Heart right ventricle (tissue), 16 donors: ENCODE results near the gene KIAA0930. TPM values are rescaled to one million over a fixed set of nuclear protein-coding genes. Genes with fewer than 3 reads are reported as not detected.

Source experiments
- ATAC-seq, 8 donors: fragments of 200-7000 bp; cut with Tn5 transposase; one replicate each; pipeline ENCODE4 v1.9.1; 2020; ENCODE audit warnings: mild to moderate bottlenecking in 8 of 8, moderate library complexity in 8 of 8, moderate number of reproducible peaks in 1 of 8
- DNase-seq, 2 donors: peaks; one replicate each; pipeline ENCODE4 v3.0.0-alpha.2; 2020
- H3K27ac ChIP-seq, 10 donors: fragments of 200-600 bp; sonication (generic) in 2 of 10; one replicate each; pipeline versions ENCODE4 v1.5.0 to v1.8.0; 2020 to 2022; ENCODE audit warnings: mild to moderate bottlenecking in 3 of 10
- H3K27me3 ChIP-seq, 7 donors: fragments of 200-600 bp; one replicate each; pipeline ENCODE4 v1.8.0; 2021 to 2022; ENCODE audit warnings: mild to moderate bottlenecking in 2 of 7
- H3K36me3 ChIP-seq, 9 donors: fragments of 200-600 bp; sonication (generic) in 1 of 9; one replicate each; pipeline versions ENCODE4 v1.5.0 to v1.8.0; 2020 to 2022; ENCODE audit warnings: mild to moderate bottlenecking in 2 of 9
- H3K4me1 ChIP-seq, 9 donors: fragments of 200-600 bp; sonication (generic) in 1 of 9; one replicate each; pipeline versions ENCODE4 v1.5.0 to v1.8.0; 2020 to 2022; ENCODE audit warnings: mild to moderate bottlenecking in 4 of 9
- H3K4me3 ChIP-seq, 10 donors: fragments of 200-600 bp; sonication (generic) in 2 of 10; one replicate each; pipeline versions ENCODE4 v1.5.0 to v1.8.0; 2020 to 2022; ENCODE audit warnings: mild to moderate bottlenecking in 7 of 10, moderate library complexity in 2 of 10
- H3K9me3 ChIP-seq, 11 donors: fragments of 200-600 bp in 10 of 11; sonication (generic) in 2 of 11; one replicate each; pipeline versions ENCODE4 v1.5.0 to v1.8.0; 2013 to 2022; ENCODE audit warnings: mild to moderate bottlenecking in 2 of 11, control low read depth in 1 of 11, moderate library complexity in 1 of 11
- CTCF ChIP-seq, 9 donors: fragments of 200-600 bp; sonication (generic) in 2 of 9; IDR thresholded peaks; one replicate each; pipeline versions ENCODE4 v1.5.0 to v1.8.0; 2021 to 2022; ENCODE audit warnings: antibody characterized with exemption in 9 of 9, mild to moderate bottlenecking in 5 of 9, moderate library complexity in 1 of 9
- WGBS, 2 donors: extraction: QIAGEN DNeasy Blood & Tissue Kit; methylation state at CpG; one replicate each; pipeline ENCODE4 v1.1.7; 2013; ENCODE audit warnings: inconsistent platforms in 1 of 2; 5-methylcytosine and 5-hydroxymethylcytosine counted together
- intact Hi-C, 10 donors: fragments of 100-400 bp; cut with DNase I; formaldehyde crosslinking; loops; one replicate each; pipeline versions ENCODE4 v1.11.1 to v1.14.2; 2022
- polyA plus RNA-seq, 2 donors: library from polyadenylated mRNA; stranded (reverse); fragments of 200-250 nt; gene quantifications; one replicate each; pipeline ENCODE4 v1.2.3, GENCODE V29; 2013
- total RNA-seq, 10 donors: library from RNA; stranded (reverse); fragmentation: NEBNext Ultra II Directional in 3 of 10; extraction: Animal tissue kit (Norgen Biotek cat#: 25700) in 3 of 10; gene quantifications; one replicate each; pipeline versions ENCODE4 v1.2.1 to v1.2.4, GENCODE V29; 2021 to 2023
- donor health status: Arrhythmogenic right ventricular cardiomyopathy.
- donor health status: ischemic (EF 13 %, LVEDD 7.1; RV severe dilation, severe dysfunction).
- donor health status: healthy with polysubstance abuse.
- donor health status: DM: no; HTN: yes; CAD: no.
- donor health status: DM: no; HTN: no; CAD: no.
- donor health status: ischemic (EF 25% LVEDD 6.9; RV normal size, moderate dysfunction).
- donor health status: ischemic (EF 25% LVEDD 5.7; RV mildly dilated, moderate dysfunction).
- donor health status: healthy.
- donor health status: DM: yes; HTN: yes; CAD: no.
- donor health status: Ischemic cardiomyopathy.
- donor health status: ischemic (EF 35%, LVEDD 5.7; RV mildly dilated, moderate dysfunction).
- donor health status: nonischemic (EF 11% LVEDD 7.7; RV severe dilation, severe dysfunction).
- donor health status: DM: yes; HTN: yes; CAD: no.
- donor health status: PGD.
- donor health status: ischemic (EF 29% LVEDD 5.4; RV normal size, mild dysfunction).
- donor health status: nonischemic (EF 23%, LVEDD 6.1; RV moderate dilation, normal function).

Gene KIAA0930
- total and polyA plus RNA-seq, 12 donors, result 9.1 to 48.3 (median 16.3) TPM

GRCh38 chr22:45196926-45197605 is 43.6 kb downstream of the KIAA0930 start:
- H3K27me3 ChIP-seq, result no peaks in the 10 kb centered on the region
- no peak for TF ChIP-seq CTCF (IDR thresholded peaks at IDR 0.05)
- H3K36me3 ChIP-seq, result peaks cover 0 to 75% (median 6%) of the 10 kb centered on the region in 9 donors
- H3K4me1 ChIP-seq, result peaks cover 0 to 9% (median 0%) of the 10 kb centered on the region in 9 donors
- 90 to 92% methylated on average over 34 of the region's 34 CpGs for WGBS, 2 donors
- no peaks in the 10 kb centered on the region for H3K9me3 ChIP-seq
- ATAC-seq (no peak), DNase-seq (no peak)
- H3K4me3 ChIP-seq, result no peak overlapping the region
- H3K27ac ChIP-seq, result no peak overlapping the region
- intact Hi-C loops, result no loop called here

GRCh38 chr22:45196308-45196707 is 44.4 kb downstream of the KIAA0930 start:
- DNase-seq (no peak), ATAC-seq (no peak)
- no peak for TF ChIP-seq CTCF (IDR thresholded peaks at IDR 0.05)
- H3K4me1 ChIP-seq, result peaks cover 0 to 9% (median 0%) of the 10 kb centered on the region in 9 donors
- H3K36me3 ChIP-seq, result peaks cover 0 to 67% (median 6%) of the 10 kb centered on the region in 9 donors
- WGBS, 2 donors, result 93 to 96% methylated on average over 16 of the region's 16 CpGs
- intact Hi-C loops, result no loop called here
- no peak overlapping the region for H3K27ac ChIP-seq
- H3K4me3 ChIP-seq, result no peak overlapping the region
- H3K27me3 ChIP-seq, result no peaks in the 10 kb centered on the region
- no peaks in the 10 kb centered on the region for H3K9me3 ChIP-seq

GRCh38 chr22:45195616-45196015 is 45.1 kb downstream of the KIAA0930 start:
- Histone ChIP-seq H3K27me3 (no peaks in the 10 kb centered on the region), H3K9me3 (no peaks in the 10 kb centered on the region), H3K27ac (no peak overlapping the region), H3K36me3 (peaks cover 0 to 65% (median 6%) of the 10 kb centered on the region in 9 donors), H3K4me1 (peaks cover 0 to 9% (median 0%) of the 10 kb centered on the region in 9 donors), H3K4me3 (no peak overlapping the region)
- intact Hi-C loops, result no loop called here
- WGBS, 2 donors, result 90 to 91% methylated on average over 7 of the region's 7 CpGs
- ATAC-seq (no peak), DNase-seq (no peak)
- no peak for TF ChIP-seq CTCF (IDR thresholded peaks at IDR 0.05)

- intact Hi-C loops, result no loop called here
Observed at GRCh38 chr22:45194686-45195085, 46.0 kb downstream of the KIAA0930 start.

More at GRCh38 chr22:45194686-45195085, 46.0 kb downstream of the KIAA0930 start:
- ATAC-seq (no peak), DNase-seq (no peak)
- Histone ChIP-seq H3K4me3 (no peak overlapping the region), H3K27me3 (no peaks in the 10 kb centered on the region), H3K36me3 (peaks cover 0 to 57% (median 4%) of the 10 kb centered on the region in 9 donors), H3K27ac (no peak overlapping the region), H3K4me1 (peaks cover 0 to 9% (median 0%) of the 10 kb centered on the region in 9 donors), H3K9me3 (no peaks in the 10 kb centered on the region)
- WGBS, 2 donors, result 90 to 91% methylated on average over 17 of the region's 17 CpGs
- no peak for TF ChIP-seq CTCF (IDR thresholded peaks at IDR 0.05)
